Pancreas (tissue), 10 donors: ENCODE data around the gene PIK3C3. TPM values are rescaled to one million over a fixed set of nuclear protein-coding genes. Genes with fewer than 3 reads are reported as not detected.

ENCODE experiments used
- ATAC-seq, 4 donors: fragments of 200-7000 bp; cut with Tn5 transposase; one replicate each; pipeline versions ENCODE4 v1.8.0 to v1.9.1; 2020; ENCODE audit warnings: mild to moderate bottlenecking in 4 of 4, moderate library complexity in 4 of 4
- DNase-seq, 6 donors: peaks; one replicate each; pipeline ENCODE4 v3.0.0-alpha.2; 2020
- FAIRE-seq: peaks from 2 replicates; lab custom pipeline; 2012; peaks lifted over from hg19 to GRCh38; lab: Jason Lieb, UNC
- H3K27ac ChIP-seq, 4 donors: fragments of 200-600 bp; sonication (generic); 1 replicate in 3 of 4; 2 replicates in 1 of 4; pipeline versions ENCODE4 v1.5.0 to v1.8.0; 2020
- H3K27me3 ChIP-seq, 4 donors: fragments of 200-600 bp; one replicate each; pipeline ENCODE4 v1.8.0; 2021
- H3K36me3 ChIP-seq, 3 donors: fragments of 200-600 bp; sonication (generic) in 1 of 3; one replicate each; pipeline versions ENCODE4 v1.5.0 to v1.8.0; 2020 to 2021
- H3K4me1 ChIP-seq, 3 donors: fragments of 200-600 bp; one replicate each; pipeline ENCODE4 v1.8.0; 2021
- H3K4me3 ChIP-seq, 4 donors: fragments of 200-600 bp; sonication (generic) in 2 of 4; one replicate each; pipeline versions ENCODE4 v1.5.0 to v1.8.0; 2020 to 2021
- H3K9me3 ChIP-seq, 4 donors: fragments of 200-600 bp; one replicate each; pipeline ENCODE4 v1.8.0; 2021
- WGBS, 2 donors: extraction: QIAGEN DNeasy Blood & Tissue Kit; methylation state at CpG; one replicate each; pipeline ENCODE4 v1.1.7; 2013; 5-methylcytosine and 5-hydroxymethylcytosine counted together
- intact Hi-C, 3 donors: fragments of 100-400 bp; cut with DNase I; formaldehyde crosslinking; loops; one replicate each; pipeline versions ENCODE4 v1.11.1 to v1.14.2; 2022
- polyA plus RNA-seq, 2 donors: library from polyadenylated mRNA; stranded (reverse); fragments of 200-250 nt; gene quantifications; one replicate each; pipeline ENCODE4 v1.2.3, GENCODE V29; 2013
- total RNA-seq, 6 donors: library from RNA; stranded (reverse); fragmentation: NEBNext Ultra II Directional in 4 of 6; extraction: Animal tissue kit (Norgen Biotek cat#: 25700) in 4 of 6; gene quantifications; one replicate each; pipeline versions ENCODE4 v1.2.1 to v1.2.4, GENCODE V29; 2021 to 2023
- TF ChIP-seq, protein P1 (sequence below), 4 donors: fragments of 200-600 bp; sonication (generic) in 3 of 4; IDR thresholded peaks; one replicate each; pipeline versions ENCODE4 v1.5.0 to v1.8.0; 2021; ENCODE audit warnings: antibody characterized with exemption in 4 of 4
- donor health status: healthy with polysubstance abuse.
- donor health status: DM: no; HTN: no; CAD: no; lungs with moderate emphysema.
- donor health status: DM: no; HTN: no; CAD: no.
- donor health status: control.
- donor health status: control.
- donor health status: Bipolar disorder and iron deficiency.
- donor health status: DM: yes; HTN: yes; CAD: no.
- donor health status: DM: no; HTN: no; CAD: no.
- donor health status: DM: no; HTN: no; CAD: no.
- donor health status: DM: yes; HTN: yes; CAD: no.

The PIK3C3 gene
- total and polyA plus RNA-seq, 8 donors = 15.4 to 32.3 (median 19.5) TPM

GRCh38 chr18:41992703-41993102 lies 37.7 kb downstream of the PIK3C3 start:
- ATAC-seq (no peak), FAIRE-seq (no peak), DNase-seq (no peak)
- Histone ChIP-seq H3K27ac (no peak overlapping the region), H3K4me1 (no peaks in the 10 kb centered on the region), H3K9me3 (no peaks in the 10 kb centered on the region), H3K36me3 (peaks cover 0 to 20% (median 4%) of the 10 kb centered on the region in 3 donors), H3K4me3 (no peak overlapping the region), H3K27me3 (no peaks in the 10 kb centered on the region)
- WGBS, 2 donors = 84% methylated on average over 4 of the region's 4 CpGs
- intact Hi-C loops = no loop called here
- TF ChIP-seq, protein P1, sequence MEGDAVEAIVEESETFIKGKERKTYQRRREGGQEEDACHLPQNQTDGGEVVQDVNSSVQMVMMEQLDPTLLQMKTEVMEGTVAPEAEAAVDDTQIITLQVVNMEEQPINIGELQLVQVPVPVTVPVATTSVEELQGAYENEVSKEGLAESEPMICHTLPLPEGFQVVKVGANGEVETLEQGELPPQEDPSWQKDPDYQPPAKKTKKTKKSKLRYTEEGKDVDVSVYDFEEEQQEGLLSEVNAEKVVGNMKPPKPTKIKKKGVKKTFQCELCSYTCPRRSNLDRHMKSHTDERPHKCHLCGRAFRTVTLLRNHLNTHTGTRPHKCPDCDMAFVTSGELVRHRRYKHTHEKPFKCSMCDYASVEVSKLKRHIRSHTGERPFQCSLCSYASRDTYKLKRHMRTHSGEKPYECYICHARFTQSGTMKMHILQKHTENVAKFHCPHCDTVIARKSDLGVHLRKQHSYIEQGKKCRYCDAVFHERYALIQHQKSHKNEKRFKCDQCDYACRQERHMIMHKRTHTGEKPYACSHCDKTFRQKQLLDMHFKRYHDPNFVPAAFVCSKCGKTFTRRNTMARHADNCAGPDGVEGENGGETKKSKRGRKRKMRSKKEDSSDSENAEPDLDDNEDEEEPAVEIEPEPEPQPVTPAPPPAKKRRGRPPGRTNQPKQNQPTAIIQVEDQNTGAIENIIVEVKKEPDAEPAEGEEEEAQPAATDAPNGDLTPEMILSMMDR (IDR thresholded peaks at IDR 0.05) = no peak

- TF ChIP-seq, protein P1 (IDR thresholded peaks at IDR 0.05) = no peak
- 90 to 96% methylated on average over 2 of the region's 2 CpGs for WGBS, 2 donors
- no peaks in the 10 kb centered on the region for H3K4me1 ChIP-seq
- no peaks in the 10 kb centered on the region for H3K27me3 ChIP-seq
- H3K27ac ChIP-seq = no peak overlapping the region
- H3K9me3 ChIP-seq = no peaks in the 10 kb centered on the region
- peaks cover 0 to 22% (median 4%) of the 10 kb centered on the region in 3 donors for H3K36me3 ChIP-seq
- H3K4me3 ChIP-seq = no peak overlapping the region
- intact Hi-C loops = no loop called here
- FAIRE-seq (no peak), DNase-seq (no peak), ATAC-seq (no peak)
These were observed 38.1 kb downstream of the PIK3C3 start for GRCh38 chr18:41993151-41993550.

- FAIRE-seq = no peak
- TF ChIP-seq, protein P1 (IDR thresholded peaks at IDR 0.05) = no peak
- intact Hi-C loops = no loop called here
These were observed 41.0 kb downstream of the PIK3C3 start for GRCh38 chr18:41996020-41996419.

DNA sequence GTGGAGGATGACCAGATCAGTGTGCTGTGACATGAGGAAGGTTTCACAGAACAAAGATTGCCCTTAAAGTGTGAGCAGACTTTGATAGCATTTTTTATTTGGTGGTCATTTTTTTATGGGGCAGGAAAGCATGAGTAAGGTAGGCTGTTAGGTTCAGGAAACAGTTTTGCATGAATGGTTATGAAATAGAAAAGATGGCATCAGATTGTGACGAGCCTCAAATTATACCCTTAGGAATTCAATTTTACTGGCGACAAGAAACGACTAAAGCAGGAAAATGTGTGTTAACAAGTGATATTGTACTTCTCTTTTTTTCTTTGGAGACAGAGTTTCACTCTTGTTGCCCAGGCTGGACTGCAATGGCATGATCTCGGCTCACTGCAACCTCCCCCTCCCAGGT lies 44.7 kb downstream of the PIK3C3 start:
- 92 to 95% methylated on average over 4 of the region's 4 CpGs for WGBS, 2 donors
- no peak overlapping the region for H3K27ac ChIP-seq
- no peak for ATAC-seq
- no peak for FAIRE-seq
- no peak overlapping the region for H3K4me3 ChIP-seq
- no peaks in the 10 kb centered on the region for H3K9me3 ChIP-seq
- TF ChIP-seq, protein P1 (IDR thresholded peaks at IDR 0.05) = no peak
- no peaks in the 10 kb centered on the region for H3K4me1 ChIP-seq
- no peak for DNase-seq
- intact Hi-C loops = no loop called here
- H3K36me3 ChIP-seq = peaks cover 0 to 70% (median 4%) of the 10 kb centered on the region in 3 donors
- no peaks in the 10 kb centered on the region for H3K27me3 ChIP-seq

More at GRCh38 chr18:41996020-41996419, 41.0 kb downstream of the PIK3C3 start:
- Histone ChIP-seq H3K4me3 (no peak overlapping the region), H3K27me3 (no peaks in the 10 kb centered on the region), H3K27ac (no peak overlapping the region), H3K4me1 (no peaks in the 10 kb centered on the region), H3K9me3 (no peaks in the 10 kb centered on the region), H3K36me3 (peaks cover 0 to 46% (median 4%) of the 10 kb centered on the region in 3 donors)
- no peak for ATAC-seq
- 81 to 89% methylated on average over 1 of the region's 1 CpG for WGBS, 2 donors
- DNase-seq = no peak

DNA sequence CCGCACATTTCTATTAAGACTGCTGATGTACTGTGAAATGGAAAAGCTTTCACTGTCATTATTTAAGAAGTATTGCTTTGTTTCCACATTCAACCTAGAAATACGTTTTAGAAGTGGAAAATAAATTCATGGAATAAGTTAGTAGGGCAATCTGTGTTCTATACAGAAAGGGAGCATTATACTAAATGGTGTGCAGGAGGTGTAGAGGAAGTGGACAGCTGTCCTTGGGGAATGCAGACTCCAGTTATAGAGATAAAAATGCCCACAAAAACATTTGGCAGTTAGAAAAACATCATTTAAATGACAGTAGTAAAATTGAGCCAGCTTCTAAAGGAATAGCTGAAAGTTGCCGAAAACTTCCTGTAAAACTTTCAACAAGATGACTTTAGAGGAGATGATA lies 46.8 kb downstream of the PIK3C3 start:
- no peaks in the 10 kb centered on the region for H3K27me3 ChIP-seq
- intact Hi-C loops = no loop called here
- no peak overlapping the region for H3K4me3 ChIP-seq
- TF ChIP-seq, protein P1 (IDR thresholded peaks at IDR 0.05) = no peak
- no peak overlapping the region for H3K27ac ChIP-seq
- H3K9me3 ChIP-seq = no peaks in the 10 kb centered on the region
- 83 to 89% methylated on average over 3 of the region's 3 CpGs for WGBS, 2 donors
- no peak for ATAC-seq
- H3K4me1 ChIP-seq = no peaks in the 10 kb centered on the region
- peaks cover 0 to 66% (median 4%) of the 10 kb centered on the region in 3 donors for H3K36me3 ChIP-seq
- no peak for DNase-seq
- FAIRE-seq = no peak
